Pancreas (tissue), 10 donors: ENCODE measurements around the gene SMYD3. TPM values are rescaled to one million over a fixed set of nuclear protein-coding genes. Genes with fewer than 3 reads are reported as not detected.
A peak's percentile ranks its signal among the peaks of the same experiment; 100 is the strongest.

ENCODE experiments used
- ATAC-seq, 4 donors: fragments of 200-7000 bp; cut with Tn5 transposase; one replicate each; pipeline versions ENCODE4 v1.8.0 to v1.9.1; 2020; ENCODE audit warnings: mild to moderate bottlenecking in 4 of 4, moderate library complexity in 4 of 4
- DNase-seq, 6 donors: peaks; one replicate each; pipeline ENCODE4 v3.0.0-alpha.2; 2020
- FAIRE-seq: peaks from 2 replicates; lab custom pipeline; 2012; peaks lifted over from hg19 to GRCh38; lab: Jason Lieb, UNC
- H3K27ac ChIP-seq, 4 donors: fragments of 200-600 bp; sonication (generic); 1 replicate in 3 of 4; 2 replicates in 1 of 4; pipeline versions ENCODE4 v1.5.0 to v1.8.0; 2020
- H3K27me3 ChIP-seq, 4 donors: fragments of 200-600 bp; one replicate each; pipeline ENCODE4 v1.8.0; 2021
- H3K36me3 ChIP-seq, 3 donors: fragments of 200-600 bp; sonication (generic) in 1 of 3; one replicate each; pipeline versions ENCODE4 v1.5.0 to v1.8.0; 2020 to 2021
- H3K4me1 ChIP-seq, 3 donors: fragments of 200-600 bp; one replicate each; pipeline ENCODE4 v1.8.0; 2021
- H3K4me3 ChIP-seq, 4 donors: fragments of 200-600 bp; sonication (generic) in 2 of 4; one replicate each; pipeline versions ENCODE4 v1.5.0 to v1.8.0; 2020 to 2021
- H3K9me3 ChIP-seq, 4 donors: fragments of 200-600 bp; one replicate each; pipeline ENCODE4 v1.8.0; 2021
- WGBS, 2 donors: extraction: QIAGEN DNeasy Blood & Tissue Kit; methylation state at CpG; one replicate each; pipeline ENCODE4 v1.1.7; 2013; 5-methylcytosine and 5-hydroxymethylcytosine counted together
- intact Hi-C, 3 donors: fragments of 100-400 bp; cut with DNase I; formaldehyde crosslinking; loops; one replicate each; pipeline versions ENCODE4 v1.11.1 to v1.14.2; 2022
- polyA plus RNA-seq, 2 donors: library from polyadenylated mRNA; stranded (reverse); fragments of 200-250 nt; gene quantifications; one replicate each; pipeline ENCODE4 v1.2.3, GENCODE V29; 2013
- total RNA-seq, 6 donors: library from RNA; stranded (reverse); fragmentation: NEBNext Ultra II Directional in 4 of 6; extraction: Animal tissue kit (Norgen Biotek cat#: 25700) in 4 of 6; gene quantifications; one replicate each; pipeline versions ENCODE4 v1.2.1 to v1.2.4, GENCODE V29; 2021 to 2023
- TF ChIP-seq, protein P1 (sequence below), 4 donors: fragments of 200-600 bp; sonication (generic) in 3 of 4; IDR thresholded peaks; one replicate each; pipeline versions ENCODE4 v1.5.0 to v1.8.0; 2021; ENCODE audit warnings: antibody characterized with exemption in 4 of 4
- donor health status: healthy with polysubstance abuse.
- donor health status: DM: no; HTN: no; CAD: no; lungs with moderate emphysema.
- donor health status: DM: no; HTN: no; CAD: no.
- donor health status: control.
- donor health status: control.
- donor health status: Bipolar disorder and iron deficiency.
- donor health status: DM: yes; HTN: yes; CAD: no.
- donor health status: DM: no; HTN: no; CAD: no.
- donor health status: DM: no; HTN: no; CAD: no.
- donor health status: DM: yes; HTN: yes; CAD: no.

Gene SMYD3
- total and polyA plus RNA-seq, 8 donors, result 4.6 to 10.5 (median 6.7) TPM

GRCh38 chr1:245862812-245863540, 644.1 kb downstream of the SMYD3 start:
- H3K4me1 ChIP-seq, result no peaks in the 10 kb centered on the region
- H3K36me3 ChIP-seq, result no peaks in the 10 kb centered on the region
- ATAC-seq (no peak), DNase-seq (no peak), FAIRE-seq (no peak)
- intact Hi-C loops, result no loop called here
- H3K4me3 ChIP-seq, result no peak overlapping the region
- H3K9me3 ChIP-seq, result no peaks in the 10 kb centered on the region
- WGBS, 2 donors, result 78 to 79% methylated on average over 6 of the region's 6 CpGs
- TF ChIP-seq, protein P1, sequence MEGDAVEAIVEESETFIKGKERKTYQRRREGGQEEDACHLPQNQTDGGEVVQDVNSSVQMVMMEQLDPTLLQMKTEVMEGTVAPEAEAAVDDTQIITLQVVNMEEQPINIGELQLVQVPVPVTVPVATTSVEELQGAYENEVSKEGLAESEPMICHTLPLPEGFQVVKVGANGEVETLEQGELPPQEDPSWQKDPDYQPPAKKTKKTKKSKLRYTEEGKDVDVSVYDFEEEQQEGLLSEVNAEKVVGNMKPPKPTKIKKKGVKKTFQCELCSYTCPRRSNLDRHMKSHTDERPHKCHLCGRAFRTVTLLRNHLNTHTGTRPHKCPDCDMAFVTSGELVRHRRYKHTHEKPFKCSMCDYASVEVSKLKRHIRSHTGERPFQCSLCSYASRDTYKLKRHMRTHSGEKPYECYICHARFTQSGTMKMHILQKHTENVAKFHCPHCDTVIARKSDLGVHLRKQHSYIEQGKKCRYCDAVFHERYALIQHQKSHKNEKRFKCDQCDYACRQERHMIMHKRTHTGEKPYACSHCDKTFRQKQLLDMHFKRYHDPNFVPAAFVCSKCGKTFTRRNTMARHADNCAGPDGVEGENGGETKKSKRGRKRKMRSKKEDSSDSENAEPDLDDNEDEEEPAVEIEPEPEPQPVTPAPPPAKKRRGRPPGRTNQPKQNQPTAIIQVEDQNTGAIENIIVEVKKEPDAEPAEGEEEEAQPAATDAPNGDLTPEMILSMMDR (IDR thresholded peaks at IDR 0.05), result no peak
- H3K27ac ChIP-seq, result peak overlapping the region in 1 of 4 donors; percentile 35
- H3K27me3 ChIP-seq, result no peaks in the 10 kb centered on the region

DNA sequence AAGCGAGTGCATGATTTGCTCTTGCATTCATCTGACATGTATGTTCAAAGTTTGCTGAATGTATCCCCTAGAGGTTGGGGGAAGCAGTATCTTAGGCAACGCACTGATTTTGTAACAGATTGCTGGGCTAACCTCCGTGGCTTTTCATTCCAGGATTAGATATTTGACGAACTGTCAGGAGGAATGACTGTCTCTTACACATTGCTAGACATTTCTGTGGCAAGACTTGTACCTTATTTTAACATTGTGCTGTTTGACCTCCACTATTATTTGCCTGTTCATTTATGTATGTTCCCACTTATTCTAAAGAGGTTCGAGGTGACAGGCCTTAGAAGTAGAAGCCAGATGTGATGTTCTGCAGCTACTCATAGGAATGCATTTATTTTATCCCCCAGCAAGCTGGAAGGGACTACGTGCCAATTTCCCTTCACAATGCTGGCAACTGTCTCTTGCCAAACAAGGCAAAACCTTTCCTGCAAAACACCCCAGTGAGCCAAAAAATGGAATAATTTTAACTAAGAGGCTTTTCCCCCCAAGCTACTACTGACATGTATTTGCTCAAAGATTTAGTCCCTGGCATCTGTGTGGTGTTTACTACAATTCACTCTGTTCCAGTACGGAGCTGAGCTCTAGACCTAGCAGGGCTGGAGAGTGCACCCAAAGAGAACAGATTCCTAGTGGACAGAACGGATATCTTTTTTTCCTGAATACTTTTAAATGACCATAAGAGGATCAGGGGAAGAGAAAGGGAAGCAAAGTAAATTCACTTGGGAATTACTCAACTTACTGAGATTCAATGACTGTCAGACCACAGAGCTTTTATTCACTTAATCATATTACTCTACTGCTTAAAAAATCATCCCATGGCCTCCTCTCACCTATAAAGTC, 646.2 kb downstream of the SMYD3 start:
- Histone ChIP-seq H3K27ac (peak overlapping the region in 1 of 4 donors; percentile 1), H3K36me3 (no peaks in the 10 kb centered on the region), H3K9me3 (no peaks in the 10 kb centered on the region), H3K4me3 (no peak overlapping the region), H3K27me3 (no peaks in the 10 kb centered on the region), H3K4me1 (no peaks in the 10 kb centered on the region)
- ATAC-seq (peak; percentile 24 to 61 (median 38)), FAIRE-seq (no peak), DNase-seq (no peak)
- TF ChIP-seq, protein P1 (IDR thresholded peaks at IDR 0.05), result no peak
- intact Hi-C loops, result no loop called here
- WGBS, 2 donors, result 58 to 60% methylated on average over 8 of the region's 8 CpGs

DNA sequence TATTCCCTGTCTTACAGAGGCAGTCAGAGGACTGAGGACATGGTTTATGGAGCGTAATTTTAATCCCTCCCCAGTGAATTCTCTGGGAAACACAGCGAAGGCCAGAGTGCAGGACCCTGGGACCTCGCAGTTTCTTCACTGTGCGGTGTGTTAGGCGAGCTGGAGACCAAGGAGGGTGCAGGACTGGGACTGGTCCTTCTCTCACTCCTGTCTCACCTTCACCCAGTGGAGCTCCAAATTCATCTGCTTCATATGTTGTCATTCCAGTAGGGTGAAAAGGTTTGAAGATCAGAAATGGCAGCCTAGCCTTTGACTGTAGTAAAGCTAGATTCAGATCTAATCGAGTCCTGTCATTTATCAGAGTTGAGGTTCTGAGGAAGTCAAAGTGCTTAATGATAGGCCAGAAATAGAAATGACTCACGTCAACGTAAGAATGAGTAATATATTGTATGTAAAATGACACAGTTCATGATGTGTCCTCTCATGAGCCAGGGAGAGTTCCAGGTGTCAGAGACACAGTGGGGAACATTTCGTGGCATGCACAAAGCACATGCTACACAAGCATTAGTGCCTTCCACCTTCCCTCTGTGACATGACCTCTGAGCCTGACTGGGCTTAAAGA, 647.5 kb downstream of the SMYD3 start:
- Histone ChIP-seq H3K9me3 (no peaks in the 10 kb centered on the region), H3K27ac (no peak overlapping the region), H3K4me3 (no peak overlapping the region), H3K27me3 (no peaks in the 10 kb centered on the region), H3K36me3 (no peaks in the 10 kb centered on the region), H3K4me1 (no peaks in the 10 kb centered on the region)
- TF ChIP-seq, protein P1 (IDR thresholded peaks at IDR 0.05), result no peak
- no peak for FAIRE-seq
- ATAC-seq, result no peak
- WGBS, 2 donors, result 74% methylated on average over 9 of the region's 9 CpGs
- no peak for DNase-seq
- intact Hi-C loops, result no loop called here

- FAIRE-seq, result no peak
- 68 to 75% methylated on average over 7 of the region's 7 CpGs for WGBS, 2 donors
- DNase-seq, result no peak
- H3K27me3 ChIP-seq, result no peaks in the 10 kb centered on the region
- no peak overlapping the region for H3K4me3 ChIP-seq
- intact Hi-C loops, result no loop called here
- H3K36me3 ChIP-seq, result no peaks in the 10 kb centered on the region
- no peak overlapping the region for H3K27ac ChIP-seq
- no peaks in the 10 kb centered on the region for H3K9me3 ChIP-seq
- H3K4me1 ChIP-seq, result no peaks in the 10 kb centered on the region
- no peak for ATAC-seq
- TF ChIP-seq, protein P1 (IDR thresholded peaks at IDR 0.05), result no peak
These were observed 648.2 kb downstream of the SMYD3 start for GRCh38 chr1:245858722-245859492.
